Ovary (tissue), 3 donors: ENCODE data around the gene F5.

Experiments
- CTCF ChIP-seq, 3 donors: fragments of 450-650 bp in 2 of 3; fragments of 200-600 bp in 1 of 3; IDR thresholded peaks; one replicate each; pipeline versions ENCODE4 v1.5.1 to v1.8.0; 2016 to 2022; ENCODE audit warnings: antibody characterized with exemption in 3 of 3, mild to moderate bottlenecking in 1 of 3
- EP300 ChIP-seq: sonication (generic); formaldehyde crosslinking; IDR thresholded peaks from one replicate; pipeline ENCODE4 v1.6.1; 2017; ENCODE audit warnings: antibody characterized with exemption
- donor health status: DM: no; HTN: no; CAD: no.

- TF ChIP-seq CTCF (IDR thresholded peaks at IDR 0.05) (no peak), EP300 (no peak)
These were observed 99.8 kb downstream of the F5 start for GRCh38 chr1:169486281-169487051.
